Measurements from ENCODE around the gene NUP93.

DNA sequence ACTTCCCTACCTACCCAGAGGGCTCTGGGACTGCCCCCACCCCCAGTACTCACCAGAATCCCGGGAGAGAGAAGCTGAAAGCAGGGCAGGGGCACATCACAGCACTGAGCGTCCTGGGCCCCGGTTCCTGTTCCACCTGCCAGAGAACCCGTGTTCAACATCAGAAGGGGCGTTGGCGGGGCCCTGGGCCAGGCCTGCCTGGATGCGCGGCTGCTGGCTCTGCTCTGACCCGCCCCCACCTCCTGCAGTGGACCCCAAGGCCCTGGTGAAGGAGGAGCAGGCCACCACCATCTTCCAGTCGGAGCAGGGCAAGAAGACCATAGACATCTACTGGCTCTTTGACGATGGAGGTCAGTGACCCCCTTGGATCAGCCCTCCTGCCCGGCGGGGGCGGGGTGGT, 162.8 kb downstream of the NUP93 start:
- TF ChIP-seq CTCF (IDR thresholded peaks at IDR 0.05) (no peak), POLR2AphosphoS5 (IDR thresholded peaks at IDR 0.05) (no peak)
